Mesendoderm (in vitro differentiated cells): ENCODE data around the gene USP12.

Source experiments
- DNase-seq: peaks from one replicate; pipeline ENCODE4 v3.0.0; 2013
- H2AK5ac ChIP-seq: 2 replicates; pipeline ENCODE4 v1.6.1; 2013; ENCODE audit warnings: low read length, inconsistent platforms
- H2BK120ac ChIP-seq: 2 replicates; pipeline ENCODE4 v1.6.1; 2013; ENCODE audit warnings: low read depth, mild to moderate bottlenecking, low read length, moderate library complexity, mixed read lengths
- H2BK15ac ChIP-seq: replicated peaks from 2 replicates; pipeline ENCODE4 v1.6.1; 2013; ENCODE audit warnings: low read depth, mild to moderate bottlenecking, moderate library complexity
- H2BK5ac ChIP-seq: 2 replicates; pipeline ENCODE4 v1.6.1; 2013; ENCODE audit warnings: low read length, inconsistent platforms
- H3K18ac ChIP-seq: 2 replicates; pipeline ENCODE4 v1.6.1; 2013; ENCODE audit warnings: mild to moderate bottlenecking, low read length, mixed read lengths
- H3K23ac ChIP-seq: one replicate; pipeline ENCODE4 v1.6.1; 2013; ENCODE audit warnings: low read length
- H3K27ac ChIP-seq: 2 replicates; pipeline ENCODE4 v1.5.1; 2013; ENCODE audit warnings: low read depth, mild to moderate bottlenecking, inconsistent platforms, low read length, moderate library complexity
- H3K27me3 ChIP-seq: 2 replicates; pipeline ENCODE4 v1.6.1; 2013; ENCODE audit warnings: low read length, control low read depth, mild to moderate bottlenecking, inconsistent platforms; ENCODE audit not compliant: insufficient read depth, poor library complexity
- H3K36me3 ChIP-seq: 2 replicates; pipeline ENCODE4 v1.6.1; 2013; ENCODE audit warnings: low read length, inconsistent platforms; ENCODE audit not compliant: control insufficient read depth, insufficient read depth
- H3K4ac ChIP-seq: one replicate; pipeline ENCODE4 v1.6.1; 2013; ENCODE audit warnings: low read depth, mild to moderate bottlenecking, low read length, moderate library complexity
- H3K4me1 ChIP-seq: 2 replicates; pipeline ENCODE4 v1.6.1; 2013; ENCODE audit warnings: low read depth, low read length, inconsistent platforms; ENCODE audit not compliant: control insufficient read depth
- H3K4me2 ChIP-seq: 2 replicates; pipeline ENCODE4 v1.6.1; 2013; ENCODE audit warnings: low read length
- H3K4me3 ChIP-seq: 2 replicates; pipeline ENCODE4 v1.5.1; 2013; ENCODE audit warnings: mild to moderate bottlenecking, low read length
- H3K56ac ChIP-seq: one replicate; pipeline ENCODE4 v1.6.1; 2013; ENCODE audit warnings: low read length
- H3K79me1 ChIP-seq: 2 replicates; pipeline ENCODE4 v1.6.1; 2013; ENCODE audit warnings: low read length, inconsistent platforms
- H3K79me2 ChIP-seq: 2 replicates; pipeline ENCODE4 v1.6.1; 2013; ENCODE audit warnings: mild to moderate bottlenecking, low read length; ENCODE audit not compliant: control insufficient read depth, insufficient read depth
- H3K9ac ChIP-seq: 2 replicates; pipeline ENCODE4 v1.6.1; 2013; ENCODE audit warnings: low read length, inconsistent platforms
- H4K5ac ChIP-seq: one replicate; pipeline ENCODE4 v1.6.1; 2013; ENCODE audit warnings: low read length
- H4K8ac ChIP-seq: one replicate; pipeline ENCODE4 v1.6.1; 2013; ENCODE audit warnings: low read depth, mild to moderate bottlenecking, control low read depth, low read length, moderate library complexity
- WGBS: extraction: QIAGEN DNeasy Blood & Tissue Kit; methylation state at CpG from one replicate; pipeline ENCODE4 v1.1.7; 2013; ENCODE audit warnings: low lambda C conversion rate, missing lambda C conversion rate; ENCODE audit not compliant: insufficient coverage; ENCODE audit errors: extremely low coverage; 5-methylcytosine and 5-hydroxymethylcytosine counted together

The USP12 gene

GRCh38 chr13:27052551-27053208 is 118.9 kb downstream of the USP12 start:
- Histone ChIP-seq H3K27ac (no peak overlapping the region), H2BK120ac (no peak overlapping the region), H3K4me3 (no peak overlapping the region), H3K4ac (no peak overlapping the region), H4K8ac (no peak overlapping the region), H3K4me1 (peaks cover 9% of the 10 kb centered on the region), H2BK5ac (no peak overlapping the region), H3K36me3 (no peaks in the 10 kb centered on the region), H3K79me1 (no peaks in the 10 kb centered on the region), H3K18ac (no peak overlapping the region), H3K27me3 (no peaks in the 10 kb centered on the region), H3K9ac (no peak overlapping the region), H3K4me2 (no peak overlapping the region), H4K5ac (no peak overlapping the region), H3K56ac (no peak overlapping the region), H2AK5ac (no peak overlapping the region), H3K23ac (no peak overlapping the region), H2BK15ac (no peak overlapping the region), H3K79me2 (no peaks in the 10 kb centered on the region)
- no peak for DNase-seq
- WGBS = no CpG with 5 or more reads among the region's 6 CpGs

GRCh38 chr13:27047081-27047480 is 124.5 kb downstream of the USP12 start:
- no peak overlapping the region for H3K27ac ChIP-seq
- WGBS = no CpG with 5 or more reads among the region's 13 CpGs
- DNase-seq = no peak

GRCh38 chr13:27044837-27045570 is 126.6 kb downstream of the USP12 start:
- Histone ChIP-seq H4K5ac (no peak overlapping the region), H3K27ac (no peak overlapping the region), H3K4me1 (peaks cover 2% of the 10 kb centered on the region), H3K79me2 (no peaks in the 10 kb centered on the region), H3K4me3 (no peak overlapping the region), H2BK120ac (no peak overlapping the region), H2AK5ac (no peak overlapping the region), H3K18ac (no peak overlapping the region), H2BK15ac (no peak overlapping the region), H3K4me2 (no peak overlapping the region), H3K4ac (no peak overlapping the region), H3K79me1 (no peaks in the 10 kb centered on the region), H3K56ac (no peak overlapping the region), H3K9ac (no peak overlapping the region), H2BK5ac (no peak overlapping the region), H4K8ac (no peak overlapping the region), H3K23ac (no peak overlapping the region), H3K27me3 (no peaks in the 10 kb centered on the region), H3K36me3 (no peaks in the 10 kb centered on the region)
- no CpG with 5 or more reads among the region's 15 CpGs for WGBS
- DNase-seq = no peak

More at GRCh38 chr13:27047081-27047480, 124.5 kb downstream of the USP12 start:
- no peaks in the 10 kb centered on the region for H3K79me1 ChIP-seq
- H3K79me2 ChIP-seq = no peaks in the 10 kb centered on the region
- H2BK5ac ChIP-seq = no peak overlapping the region
- H3K27me3 ChIP-seq = no peaks in the 10 kb centered on the region
- no peak overlapping the region for H2BK15ac ChIP-seq
- no peak overlapping the region for H2AK5ac ChIP-seq
- no peak overlapping the region for H4K5ac ChIP-seq
- H3K4me2 ChIP-seq = no peak overlapping the region
- H3K56ac ChIP-seq = no peak overlapping the region
- no peak overlapping the region for H3K4ac ChIP-seq
- no peak overlapping the region for H3K4me3 ChIP-seq
- H3K4me1 ChIP-seq = peaks cover 2% of the 10 kb centered on the region
- H3K23ac ChIP-seq = no peak overlapping the region
- no peak overlapping the region for H2BK120ac ChIP-seq
- no peak overlapping the region for H4K8ac ChIP-seq
- no peaks in the 10 kb centered on the region for H3K36me3 ChIP-seq
- H3K18ac ChIP-seq = no peak overlapping the region
- H3K9ac ChIP-seq = no peak overlapping the region

- Histone ChIP-seq H3K23ac (no peak overlapping the region), H3K36me3 (no peaks in the 10 kb centered on the region), H4K5ac (no peak overlapping the region), H2BK15ac (no peak overlapping the region), H2AK5ac (no peak overlapping the region), H3K27ac (no peak overlapping the region), H3K9ac (no peak overlapping the region), H3K27me3 (no peaks in the 10 kb centered on the region), H3K79me1 (no peaks in the 10 kb centered on the region), H3K4me3 (no peak overlapping the region), H4K8ac (no peak overlapping the region), H3K4ac (no peak overlapping the region), H2BK120ac (no peak overlapping the region), H3K4me2 (no peak overlapping the region), H3K56ac (no peak overlapping the region), H3K79me2 (no peaks in the 10 kb centered on the region), H3K18ac (no peak overlapping the region), H3K4me1 (peaks cover 2% of the 10 kb centered on the region), H2BK5ac (no peak overlapping the region)
- DNase-seq = peak; percentile 76
- WGBS = no CpG with 5 or more reads among the region's 6 CpGs
Observed at GRCh38 chr13:27043013-27043412, 128.6 kb downstream of the USP12 start.

GRCh38 chr13:27041341-27041740 is 130.3 kb downstream of the USP12 start:
- Histone ChIP-seq H3K4me2 (no peak overlapping the region), H3K27ac (no peak overlapping the region), H4K5ac (no peak overlapping the region), H3K79me2 (no peaks in the 10 kb centered on the region), H3K27me3 (no peaks in the 10 kb centered on the region), H4K8ac (no peak overlapping the region), H3K56ac (no peak overlapping the region), H3K4me1 (peaks cover 2% of the 10 kb centered on the region), H2AK5ac (no peak overlapping the region), H2BK5ac (no peak overlapping the region), H3K18ac (no peak overlapping the region), H2BK15ac (no peak overlapping the region), H3K9ac (no peak overlapping the region), H3K36me3 (no peaks in the 10 kb centered on the region), H3K79me1 (no peaks in the 10 kb centered on the region), H3K4ac (no peak overlapping the region), H3K4me3 (no peak overlapping the region), H2BK120ac (no peak overlapping the region), H3K23ac (no peak overlapping the region)
- DNase-seq = no peak
- no CpG with 5 or more reads among the region's 6 CpGs for WGBS

GRCh38 chr13:27040826-27041108 is 130.8 kb downstream of the USP12 start:
- Histone ChIP-seq H2AK5ac (no peak overlapping the region), H2BK120ac (no peak overlapping the region), H3K4me1 (peaks cover 2% of the 10 kb centered on the region), H3K4me2 (no peak overlapping the region), H3K18ac (no peak overlapping the region), H3K79me1 (no peaks in the 10 kb centered on the region), H4K8ac (no peak overlapping the region), H3K4ac (no peak overlapping the region), H3K36me3 (no peaks in the 10 kb centered on the region), H3K79me2 (no peaks in the 10 kb centered on the region), H3K4me3 (no peak overlapping the region), H3K27ac (no peak overlapping the region), H2BK5ac (no peak overlapping the region), H2BK15ac (no peak overlapping the region), H3K27me3 (no peaks in the 10 kb centered on the region), H3K23ac (no peak overlapping the region), H3K9ac (no peak overlapping the region), H4K5ac (no peak overlapping the region), H3K56ac (no peak overlapping the region)
- no peak for DNase-seq
- no CpG with 5 or more reads among the region's 4 CpGs for WGBS
